HEK293 (cell line): ENCODE measurements around the gene GPBAR1.

Experiments used
- CTCF ChIA-PET: fragments of 350-600 bp; formaldehyde crosslinking; extraction: SDS; loops from one replicate; lab custom pipeline; 2021; ENCODE audit warnings: antibody characterized with exemption; lab: Yijun Ruan, JAX
- POLR2A ChIA-PET: fragments of 300-600 bp; formaldehyde crosslinking; extraction: SDS; loops from one replicate; lab custom pipeline; 2020; ENCODE audit warnings: antibody characterized with exemption, inconsistent platforms; lab: Yijun Ruan, JAX
- H3K27ac ChIP-seq: fragments of 200-500 bp; sonication (Bioruptor generic); 2 replicates; pipeline ENCODE4 v1.5.1; 2014; ENCODE audit warnings: low read depth, low read length, control low read depth, inconsistent platforms; ENCODE audit errors: extremely low read depth
- H3K36me3 ChIP-seq, 2 experiments: fragments of 200-500 bp in 1 of 2; sonication (Bioruptor generic) in 1 of 2; 1 replicate in 1 of 2; 2 replicates in 1 of 2; pipeline ENCODE4 v1.5.1; 2014 to 2017; ENCODE audit warnings: inconsistent platforms in 2 of 2, low read length in 2 of 2; ENCODE audit not compliant: control insufficient read depth in 2 of 2, insufficient read depth in 1 of 2
- H3K4me1 ChIP-seq: fragments of 200-500 bp; sonication (Bioruptor generic); 2 replicates; pipeline ENCODE4 v1.5.1; 2014; ENCODE audit warnings: mild to moderate bottlenecking, low read length, inconsistent platforms; ENCODE audit not compliant: control insufficient read depth, insufficient read depth
- H3K4me3 ChIP-seq: 2 replicates; pipeline ENCODE4 v1.5.1; 2011; ENCODE audit warnings: low read depth, mild to moderate bottlenecking, control low read depth, low read length, moderate library complexity
- H3K9me3 ChIP-seq: fragments of 200-500 bp; sonication (Bioruptor generic); 2 replicates; pipeline ENCODE4 v1.5.1; 2014; ENCODE audit warnings: low read depth, low read length, inconsistent platforms; ENCODE audit not compliant: control insufficient read depth, insufficient read depth
- PRDM10 ChIP-seq: fragments of 450-650 bp; formaldehyde crosslinking; IDR thresholded peaks from 2 replicates; pipeline ENCODE4 v1.5.1; 2016; ENCODE audit warnings: missing biosample characterization, missing genetic modification characterization
- PRDM6 ChIP-seq: fragments of 450-650 bp; formaldehyde crosslinking; IDR thresholded peaks from 2 replicates; pipeline ENCODE4 v1.5.1; 2017; ENCODE audit warnings: missing biosample characterization, missing genetic modification characterization
- SCRT2 ChIP-seq: fragments of 450-650 bp; formaldehyde crosslinking; IDR thresholded peaks from 2 replicates; pipeline ENCODE4 v1.5.1; 2016; ENCODE audit warnings: missing biosample characterization, missing genetic modification characterization
- SP7 ChIP-seq: fragments of 450-650 bp; formaldehyde crosslinking; IDR thresholded peaks from 2 replicates; pipeline ENCODE4 v1.5.1; 2016; ENCODE audit warnings: missing biosample characterization, missing genetic modification characterization
- ZBTB20 ChIP-seq: fragments of 450-650 bp; formaldehyde crosslinking; IDR thresholded peaks from 2 replicates; pipeline ENCODE4 v1.5.1; 2016; ENCODE audit warnings: missing biosample characterization, missing genetic modification characterization
- ZBTB48 ChIP-seq: fragments of 450-650 bp; formaldehyde crosslinking; IDR thresholded peaks from 2 replicates; pipeline ENCODE4 v1.5.1; 2016; ENCODE audit warnings: missing biosample characterization, missing genetic modification characterization
- ZBTB8A ChIP-seq: fragments of 450-650 bp; formaldehyde crosslinking; IDR thresholded peaks from 2 replicates; pipeline ENCODE4 v1.5.1; 2016; ENCODE audit warnings: missing biosample characterization, missing genetic modification characterization
- ZNF132 ChIP-seq: fragments of 450-650 bp; formaldehyde crosslinking; IDR thresholded peaks from 2 replicates; pipeline ENCODE4 v1.5.1; 2017; ENCODE audit warnings: missing biosample characterization, missing genetic modification characterization, borderline replicate concordance
- ZNF221 ChIP-seq: fragments of 450-650 bp; formaldehyde crosslinking; IDR thresholded peaks from 2 replicates; pipeline ENCODE4 v1.5.1; 2017; ENCODE audit warnings: missing biosample characterization, missing genetic modification characterization, borderline replicate concordance
- ZNF324 ChIP-seq: fragments of 450-650 bp; formaldehyde crosslinking; IDR thresholded peaks from 2 replicates; pipeline ENCODE4 v1.5.1; 2016; ENCODE audit warnings: missing biosample characterization, missing genetic modification characterization
- ZNF335 ChIP-seq: fragments of 450-650 bp; formaldehyde crosslinking; conservative IDR thresholded peaks from 2 replicates; pipeline ENCODE4 v1.5.1; 2016; ENCODE audit warnings: missing biosample characterization, missing genetic modification characterization
- ZNF398 ChIP-seq: fragments of 450-650 bp; formaldehyde crosslinking; IDR thresholded peaks from 2 replicates; pipeline ENCODE4 v1.5.1; 2017; ENCODE audit warnings: missing biosample characterization, missing genetic modification characterization
- ZNF518A ChIP-seq: fragments of 450-650 bp; formaldehyde crosslinking; conservative IDR thresholded peaks from 2 replicates; pipeline ENCODE4 v1.5.1; 2016; ENCODE audit warnings: low read depth, missing biosample characterization, missing genetic modification characterization
- ZNF785 ChIP-seq: fragments of 450-650 bp; formaldehyde crosslinking; IDR thresholded peaks from 2 replicates; pipeline ENCODE4 v1.5.1; 2016; ENCODE audit warnings: missing biosample characterization, missing genetic modification characterization

Gene GPBAR1

GRCh38 chr2:218269900-218270720 lies 9.3 kb downstream of the GPBAR1 start, which contains the start of the genes AAMP and PNKD (continued):
- TF ChIP-seq ZBTB8A (tag by site-specific recombination): peak; percentile 15; the same call in 1 of the 2 replicates
- TF ChIP-seq ZBTB48 (tag by site-specific recombination): peak; percentile 29; the same call in 1 of the 2 replicates
- TF ChIP-seq ZBTB20 (tag by site-specific recombination): peak; percentile 36; the same call in 1 of the 2 replicates
- no peak for TF ChIP-seq ZNF785 (tag by site-specific recombination)
- peak; percentile 42; the same call in 1 of the 2 replicates for TF ChIP-seq ZNF398
- TF ChIP-seq SP7 (tag by site-specific recombination): peak; percentile 62
- TF ChIP-seq ZNF221 (tag by site-specific recombination): no peak
- TF ChIP-seq SCRT2 (tag by site-specific recombination): no peak
- TF ChIP-seq PRDM10: peak; percentile 92
- no peak for TF ChIP-seq ZNF132 (tag by site-specific recombination)
- 0 out of 2 replicates have a peak, but pooled peaks have one; percentile 24 for TF ChIP-seq ZNF324 (tag by site-specific recombination)
- TF ChIP-seq ZNF518A (tag by site-specific recombination): no peak

- TF ChIP-seq PRDM6 (tag by site-specific recombination) (no peak), ZNF335 (tag by site-specific recombination) (peak; percentile 70), ZBTB20 (tag by site-specific recombination) (peak; percentile 10; the same call in 1 of the 2 replicates)
- TF ChIP-seq, all 188 proteins: peak for 2
- Histone ChIP-seq H3K4me1 (peaks cover 3% of the 10 kb centered on the region; the same call in 1 of the 2 replicates), H3K4me3 (peak overlapping the region; percentile 76), H3K27ac (peak overlapping the region; percentile 72; the same call in 1 of the 2 replicates), H3K9me3 (no peaks in the 10 kb centered on the region), H3K36me3 (peaks cover 7 to 55% of the 10 kb centered on the region in 2 experiments; a peak in 2 of 3 replicates)
- ChIA-PET CTCF (interaction anchor here (0.6 to 7.3 kb wide), 29 partner anchors 9 to 1008 kb away, joined by 3 to 89 read pairs (median 4); partner anchors contain the start of genes CATIP and TMBIM1), POLR2A (interaction anchor here (0.6 to 4.3 kb wide), 20 partner anchors 9 to 440 kb away, joined by 3 to 29 read pairs (median 6); partner anchors contain the start of genes ARPC2, BCS1L, CTDSP1 and GPBAR1)
Measured at GRCh38 chr2:218270721-218271486, 10.1 kb downstream of the GPBAR1 start.
